Suprapubic skin (tissue), 4 donors: ENCODE measurements around the gene MED12L. TPM values are rescaled to one million over a fixed set of nuclear protein-coding genes. Genes with fewer than 3 reads are reported as not detected.

ENCODE experiments used
- DNase-seq, 2 donors: peaks; one replicate each; pipeline ENCODE4 v3.0.0-alpha.2; 2019; ENCODE audit warnings: low spot score in 2 of 2
- H3K27ac ChIP-seq: fragments of 200-600 bp; sonication (generic); one replicate; pipeline ENCODE4 v1.5.1; 2019
- H3K27me3 ChIP-seq: fragments of 200-600 bp; sonication (generic); one replicate; pipeline ENCODE4 v1.5.1; 2019
- H3K36me3 ChIP-seq: fragments of 200-600 bp; sonication (generic); one replicate; pipeline ENCODE4 v1.5.1; 2019
- H3K4me1 ChIP-seq: fragments of 200-600 bp; sonication (generic); one replicate; pipeline ENCODE4 v1.5.1; 2019
- H3K4me3 ChIP-seq: fragments of 200-600 bp; sonication (generic); one replicate; pipeline ENCODE4 v1.5.1; 2019; ENCODE audit warnings: mild to moderate bottlenecking
- H3K9me3 ChIP-seq: fragments of 200-600 bp; sonication (generic); one replicate; pipeline ENCODE4 v1.5.1; 2019
- EP300 ChIP-seq: sonication (generic); formaldehyde crosslinking; IDR thresholded peaks from one replicate; pipeline ENCODE4 v1.6.1; 2017; ENCODE audit warnings: antibody characterized with exemption
- POLR2A ChIP-seq, 2 donors: fragments of 450-650 bp; IDR thresholded peaks; one replicate each; pipeline ENCODE4 v1.6.1; 2017; ENCODE audit warnings: antibody characterized with exemption in 2 of 2, mild to moderate bottlenecking in 2 of 2, moderate library complexity in 2 of 2
- POLR2AphosphoS5 ChIP-seq, 3 donors: sonication (generic); formaldehyde crosslinking; IDR thresholded peaks; one replicate each; pipeline ENCODE4 v1.6.1; 2017; ENCODE audit warnings: antibody characterized with exemption in 3 of 3
- WGBS: methylation state at CpG from one replicate; pipeline ENCODE4 v1.1.5; 2018; 5-methylcytosine and 5-hydroxymethylcytosine counted together
- total RNA-seq, 4 donors: library from RNA; depleted of rRNA; stranded (reverse); fragments of >200 nt; gene quantifications; one replicate each; pipeline ENCODE4 v1.1.0, GENCODE V29; 2016
- TF ChIP-seq, protein P1 (sequence below), 2 donors: fragments of 200-600 bp in 1 of 2; fragments of 450-650 bp in 1 of 2; sonication (generic) in 1 of 2; IDR thresholded peaks; one replicate each; pipeline ENCODE4 v1.5.1; 2016 to 2019; ENCODE audit warnings: antibody characterized with exemption in 2 of 2, mild to moderate bottlenecking in 1 of 2, moderate library complexity in 1 of 2

Gene MED12L
- total RNA-seq, 4 donors from 2014 or later, result 0.08 to 0.80 (median 0.22) TPM

DNA sequence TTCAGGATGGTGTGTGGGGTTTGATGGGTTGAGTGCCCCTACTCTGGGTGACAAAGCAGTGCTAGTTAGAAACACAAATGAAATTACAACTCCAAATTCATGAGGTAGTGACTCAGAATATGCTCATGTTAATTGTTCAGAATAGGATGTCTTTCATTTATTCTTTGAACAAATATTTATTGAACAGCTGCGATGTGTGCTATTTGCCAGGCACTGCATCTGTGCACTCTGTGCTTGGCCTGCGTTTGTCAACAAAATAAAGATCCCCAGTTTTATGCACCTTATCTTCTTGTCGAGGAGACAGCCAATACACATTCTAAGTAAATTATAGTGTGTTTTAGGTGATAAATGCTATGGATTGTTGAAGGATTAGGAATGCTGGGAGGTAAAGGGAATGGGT, 27.3 kb downstream of the MED12L start:
- Histone ChIP-seq H3K4me1 (no peaks in the 10 kb centered on the region), H3K27ac (no peak overlapping the region), H3K9me3 (no peaks in the 10 kb centered on the region), H3K27me3 (no peaks in the 10 kb centered on the region), H3K36me3 (no peaks in the 10 kb centered on the region), H3K4me3 (no peak overlapping the region)
- 79% methylated on average over 3 of the region's 3 CpGs for WGBS
- no peak for DNase-seq
- no peak for TF ChIP-seq EP300
- TF ChIP-seq POLR2A (IDR thresholded peaks at IDR 0.05), result no peak
- TF ChIP-seq POLR2AphosphoS5 (IDR thresholded peaks at IDR 0.05), result no peak
- TF ChIP-seq, protein P1, sequence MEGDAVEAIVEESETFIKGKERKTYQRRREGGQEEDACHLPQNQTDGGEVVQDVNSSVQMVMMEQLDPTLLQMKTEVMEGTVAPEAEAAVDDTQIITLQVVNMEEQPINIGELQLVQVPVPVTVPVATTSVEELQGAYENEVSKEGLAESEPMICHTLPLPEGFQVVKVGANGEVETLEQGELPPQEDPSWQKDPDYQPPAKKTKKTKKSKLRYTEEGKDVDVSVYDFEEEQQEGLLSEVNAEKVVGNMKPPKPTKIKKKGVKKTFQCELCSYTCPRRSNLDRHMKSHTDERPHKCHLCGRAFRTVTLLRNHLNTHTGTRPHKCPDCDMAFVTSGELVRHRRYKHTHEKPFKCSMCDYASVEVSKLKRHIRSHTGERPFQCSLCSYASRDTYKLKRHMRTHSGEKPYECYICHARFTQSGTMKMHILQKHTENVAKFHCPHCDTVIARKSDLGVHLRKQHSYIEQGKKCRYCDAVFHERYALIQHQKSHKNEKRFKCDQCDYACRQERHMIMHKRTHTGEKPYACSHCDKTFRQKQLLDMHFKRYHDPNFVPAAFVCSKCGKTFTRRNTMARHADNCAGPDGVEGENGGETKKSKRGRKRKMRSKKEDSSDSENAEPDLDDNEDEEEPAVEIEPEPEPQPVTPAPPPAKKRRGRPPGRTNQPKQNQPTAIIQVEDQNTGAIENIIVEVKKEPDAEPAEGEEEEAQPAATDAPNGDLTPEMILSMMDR (IDR thresholded peaks at IDR 0.05), result no peak

DNA sequence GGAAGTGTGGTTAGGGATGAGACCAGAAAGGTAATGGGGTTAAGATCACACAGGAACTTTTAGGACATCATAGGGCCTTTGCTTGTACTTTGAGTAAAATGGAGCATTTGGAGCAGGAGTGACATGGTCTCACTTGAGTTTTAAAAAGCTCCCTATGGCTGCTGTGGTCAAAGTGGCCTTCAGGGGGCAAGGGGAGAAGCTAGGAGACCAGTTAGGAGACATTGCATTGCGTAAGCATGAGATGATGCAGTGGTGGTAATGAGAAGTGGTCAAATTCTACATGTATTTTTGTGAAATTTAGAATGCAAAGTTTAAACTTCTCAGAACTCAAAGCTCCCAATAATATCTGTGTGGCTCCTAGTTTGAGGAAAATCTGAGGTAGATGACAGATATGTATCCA, 27.9 kb downstream of the MED12L start:
- H3K27ac ChIP-seq, result no peak overlapping the region
- TF ChIP-seq POLR2AphosphoS5 (IDR thresholded peaks at IDR 0.05) (no peak), POLR2A (IDR thresholded peaks at IDR 0.05) (no peak), EP300 (no peak)
- TF ChIP-seq, protein P1 (IDR thresholded peaks at IDR 0.05), result no peak

DNA sequence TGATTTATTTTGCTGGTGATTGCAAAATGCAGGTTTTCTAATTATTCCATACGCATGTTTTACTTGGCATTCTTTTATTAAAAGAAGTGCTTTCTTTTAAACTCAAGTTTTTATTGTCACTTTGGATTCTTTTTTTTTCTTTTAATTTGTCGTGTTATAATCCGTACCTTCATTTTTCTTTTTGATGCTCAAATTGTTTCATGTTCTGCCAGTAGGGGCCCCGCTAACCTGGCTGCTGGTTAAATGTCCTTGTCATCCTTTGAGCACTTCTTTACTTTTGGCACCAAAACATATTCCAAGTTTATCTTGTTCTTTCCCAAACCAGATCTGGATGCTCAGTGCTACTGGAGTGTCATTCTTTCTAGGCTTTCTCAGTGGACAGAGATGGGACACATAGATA, 31.6 kb downstream of the MED12L start:
- H3K27me3 ChIP-seq, result no peaks in the 10 kb centered on the region
- H3K4me3 ChIP-seq, result no peak overlapping the region
- H3K36me3 ChIP-seq, result no peaks in the 10 kb centered on the region
- no peak overlapping the region for H3K27ac ChIP-seq
- no peak for DNase-seq
- WGBS, result 58% methylated on average over 4 of the region's 4 CpGs
- no peaks in the 10 kb centered on the region for H3K9me3 ChIP-seq
- TF ChIP-seq POLR2AphosphoS5 (IDR thresholded peaks at IDR 0.05) (no peak), EP300 (no peak), POLR2A (IDR thresholded peaks at IDR 0.05) (no peak)
- TF ChIP-seq, protein P1 (IDR thresholded peaks at IDR 0.05), result no peak
- no peaks in the 10 kb centered on the region for H3K4me1 ChIP-seq

More for the DNA sequence above, 27.9 kb downstream of the MED12L start:
- Histone ChIP-seq H3K9me3 (no peaks in the 10 kb centered on the region), H3K36me3 (no peaks in the 10 kb centered on the region), H3K4me1 (no peaks in the 10 kb centered on the region), H3K4me3 (no peak overlapping the region), H3K27me3 (no peaks in the 10 kb centered on the region)
- no peak for DNase-seq
- WGBS, result 89% methylated on average over 1 of the region's 1 CpG

DNA sequence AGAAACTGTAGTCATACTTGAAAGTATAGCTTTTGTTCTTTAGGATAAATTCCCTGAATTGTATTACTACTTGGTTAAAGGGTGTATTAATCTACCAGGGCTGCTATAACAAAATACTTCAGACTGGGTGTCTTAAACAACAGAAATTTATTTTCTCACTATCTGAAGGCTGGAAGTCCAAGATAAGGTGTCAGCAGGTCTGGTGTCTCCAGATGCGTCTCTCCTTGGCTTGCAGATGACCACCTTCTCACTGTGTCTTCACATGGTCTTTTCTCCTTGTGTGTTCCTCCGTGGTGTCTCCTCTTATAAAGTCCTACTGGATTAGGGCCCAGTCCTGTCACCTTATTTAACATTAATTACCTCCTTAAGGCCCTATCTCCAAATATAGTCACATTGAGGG, 33.7 kb downstream of the MED12L start:
- Histone ChIP-seq H3K36me3 (no peaks in the 10 kb centered on the region), H3K4me3 (no peak overlapping the region), H3K27me3 (no peaks in the 10 kb centered on the region), H3K9me3 (no peaks in the 10 kb centered on the region), H3K4me1 (no peaks in the 10 kb centered on the region), H3K27ac (no peak overlapping the region)
- no peak for DNase-seq
- WGBS, result 93% methylated on average over 2 of the region's 2 CpGs
- TF ChIP-seq POLR2A (IDR thresholded peaks at IDR 0.05) (no peak), EP300 (no peak), POLR2AphosphoS5 (IDR thresholded peaks at IDR 0.05) (no peak)
- TF ChIP-seq, protein P1 (IDR thresholded peaks at IDR 0.05), result no peak

DNA sequence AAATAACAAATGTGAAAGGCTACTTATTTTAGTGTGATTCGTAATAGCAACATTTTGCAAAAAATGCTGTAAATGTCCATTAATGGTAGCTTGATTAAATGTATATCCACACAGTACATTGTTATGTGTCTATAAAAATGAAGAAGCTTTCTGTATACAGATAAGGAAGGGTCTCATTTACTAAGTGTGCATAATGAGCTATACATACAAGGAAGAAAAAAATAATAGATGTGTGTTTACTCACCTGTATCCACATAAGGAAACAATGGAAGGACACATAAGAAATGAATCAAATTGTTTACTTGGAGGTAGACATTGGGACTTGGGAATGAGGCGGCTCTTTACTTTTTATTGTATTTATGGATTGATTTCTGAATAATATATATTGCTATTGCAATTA, 34.9 kb downstream of the MED12L start:
- Histone ChIP-seq H3K9me3 (no peaks in the 10 kb centered on the region), H3K4me1 (no peaks in the 10 kb centered on the region), H3K27ac (no peak overlapping the region), H3K4me3 (no peak overlapping the region), H3K27me3 (no peaks in the 10 kb centered on the region), H3K36me3 (no peaks in the 10 kb centered on the region)
- TF ChIP-seq, protein P1 (IDR thresholded peaks at IDR 0.05), result no peak
- TF ChIP-seq EP300, result no peak
- no peak for TF ChIP-seq POLR2A (IDR thresholded peaks at IDR 0.05)
- no peak for TF ChIP-seq POLR2AphosphoS5 (IDR thresholded peaks at IDR 0.05)
- 97% methylated on average over 2 of the region's 2 CpGs for WGBS
- no peak for DNase-seq
